Measurements from ENCODE around the gene BPGM. TPM values are rescaled to one million over a fixed set of nuclear protein-coding genes. Genes with fewer than 3 reads are reported as not detected.

The BPGM gene
- total RNA-seq, 1 experiment from 2014 or later: 14.0 TPM

DNA sequence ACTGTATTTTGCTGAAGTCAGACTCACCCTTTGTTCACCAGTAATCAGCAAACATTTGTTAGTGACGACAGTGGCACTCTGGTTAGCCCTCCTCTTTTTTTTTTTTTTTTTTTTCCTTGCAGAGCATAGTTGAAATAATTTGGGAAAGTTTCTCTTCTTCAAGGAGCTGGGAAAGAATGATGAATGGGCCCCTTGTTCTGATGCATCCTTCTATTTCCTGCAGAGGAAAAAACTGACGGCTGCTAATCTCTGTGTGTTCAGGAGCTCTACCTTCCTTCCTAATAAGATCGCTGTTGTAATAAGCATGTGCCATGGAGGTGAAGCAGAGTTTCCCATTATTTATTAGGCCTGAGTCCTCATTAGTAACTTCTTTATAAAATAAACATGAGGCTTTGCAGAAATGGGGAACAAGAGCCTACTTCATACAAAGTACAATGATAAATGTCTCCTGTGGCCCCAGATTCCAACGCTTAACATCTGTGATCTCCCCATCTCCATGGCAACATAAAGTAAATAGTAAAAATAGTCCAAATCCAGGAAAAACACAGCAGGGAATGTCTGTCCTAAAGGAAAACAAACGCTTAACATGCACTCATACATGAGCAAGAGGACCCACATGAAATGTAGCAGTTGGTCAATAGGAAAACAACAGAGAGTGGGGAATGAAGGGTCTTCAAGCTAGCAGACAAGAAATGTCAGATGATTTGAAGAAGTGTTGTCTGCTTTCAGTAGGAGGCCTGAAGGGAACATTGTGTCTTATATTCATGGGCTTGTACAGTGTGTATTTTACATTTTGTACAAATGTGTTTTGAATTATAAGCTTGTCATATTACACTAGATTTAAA lies 73.7 kb downstream of the BPGM start:
- intact Hi-C loops (cut with micrococcal nuclease; ENCODE audit: unreplicated experiment): no loop called here
- no peaks in the 10 kb centered on the region for H3K4me1 ChIP-seq (ENCODE audit: insufficient read depth, low read length, poor library complexity, severe bottlenecking)
- no peak overlapping the region for H3K27ac ChIP-seq (ENCODE audit: low read depth, low read length, poor library complexity, severe bottlenecking)
- no peak for TF ChIP-seq EZH2 (IDR thresholded peaks at IDR 0.05; ENCODE audit: borderline replicate concordance, low read depth, low read length, poor library complexity, severe bottlenecking)
- TF ChIP-seq, protein P1, sequence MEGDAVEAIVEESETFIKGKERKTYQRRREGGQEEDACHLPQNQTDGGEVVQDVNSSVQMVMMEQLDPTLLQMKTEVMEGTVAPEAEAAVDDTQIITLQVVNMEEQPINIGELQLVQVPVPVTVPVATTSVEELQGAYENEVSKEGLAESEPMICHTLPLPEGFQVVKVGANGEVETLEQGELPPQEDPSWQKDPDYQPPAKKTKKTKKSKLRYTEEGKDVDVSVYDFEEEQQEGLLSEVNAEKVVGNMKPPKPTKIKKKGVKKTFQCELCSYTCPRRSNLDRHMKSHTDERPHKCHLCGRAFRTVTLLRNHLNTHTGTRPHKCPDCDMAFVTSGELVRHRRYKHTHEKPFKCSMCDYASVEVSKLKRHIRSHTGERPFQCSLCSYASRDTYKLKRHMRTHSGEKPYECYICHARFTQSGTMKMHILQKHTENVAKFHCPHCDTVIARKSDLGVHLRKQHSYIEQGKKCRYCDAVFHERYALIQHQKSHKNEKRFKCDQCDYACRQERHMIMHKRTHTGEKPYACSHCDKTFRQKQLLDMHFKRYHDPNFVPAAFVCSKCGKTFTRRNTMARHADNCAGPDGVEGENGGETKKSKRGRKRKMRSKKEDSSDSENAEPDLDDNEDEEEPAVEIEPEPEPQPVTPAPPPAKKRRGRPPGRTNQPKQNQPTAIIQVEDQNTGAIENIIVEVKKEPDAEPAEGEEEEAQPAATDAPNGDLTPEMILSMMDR (conservative IDR thresholded peaks at IDR 0.05; ENCODE audit: low read depth, low read length): no peak
- no peaks in the 10 kb centered on the region for H3K27me3 ChIP-seq (replicated peaks; ENCODE audit: insufficient read depth, low read depth, low read length, poor library complexity)
- H3K4me3 ChIP-seq (ENCODE audit: low read depth, low read length, poor library complexity, severe bottlenecking): no peak overlapping the region
- ChIA-PET CTCF (no interaction called here), POLR2A (ENCODE audit: low non-redundant PET) (no interaction called here)
- no peaks in the 10 kb centered on the region for H3K9me3 ChIP-seq (ENCODE audit: low read depth, low read length, poor library complexity, severe bottlenecking)
- no TSS peak for BruUV-seq (replicated peaks)
- H3K36me3 ChIP-seq (ENCODE audit: insufficient read depth, low read length, poor library complexity, severe bottlenecking): no peaks in the 10 kb centered on the region
- DNase-seq (ENCODE audit: low spot score): no peak

DNA sequence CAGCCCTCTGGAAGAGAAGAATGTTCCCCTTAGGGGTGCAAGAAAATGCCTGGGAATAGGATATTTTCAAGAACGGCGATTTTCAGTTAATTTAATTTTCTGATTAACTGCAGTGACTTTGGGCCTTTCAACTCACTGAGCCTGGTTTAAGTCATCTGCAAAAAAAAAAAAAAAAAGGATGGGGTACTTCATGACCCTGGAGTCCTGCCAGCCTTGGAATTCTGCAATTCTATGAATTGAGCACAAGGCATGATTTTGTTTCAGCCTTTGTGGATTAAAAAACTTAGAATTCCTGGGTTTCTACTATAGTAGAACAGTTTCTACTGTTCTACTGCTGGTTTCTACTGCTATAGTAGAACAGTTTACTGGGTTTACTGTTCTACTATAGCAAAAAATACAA lies 74.5 kb downstream of the BPGM start:
- no TSS peak for BruUV-seq (replicated peaks)
- CTCF ChIA-PET: interaction anchor here (0.6 kb wide), 1 partner anchor 11 kb away, joined by 10 read pairs; no protein-coding TSS in a partner anchor

DNA sequence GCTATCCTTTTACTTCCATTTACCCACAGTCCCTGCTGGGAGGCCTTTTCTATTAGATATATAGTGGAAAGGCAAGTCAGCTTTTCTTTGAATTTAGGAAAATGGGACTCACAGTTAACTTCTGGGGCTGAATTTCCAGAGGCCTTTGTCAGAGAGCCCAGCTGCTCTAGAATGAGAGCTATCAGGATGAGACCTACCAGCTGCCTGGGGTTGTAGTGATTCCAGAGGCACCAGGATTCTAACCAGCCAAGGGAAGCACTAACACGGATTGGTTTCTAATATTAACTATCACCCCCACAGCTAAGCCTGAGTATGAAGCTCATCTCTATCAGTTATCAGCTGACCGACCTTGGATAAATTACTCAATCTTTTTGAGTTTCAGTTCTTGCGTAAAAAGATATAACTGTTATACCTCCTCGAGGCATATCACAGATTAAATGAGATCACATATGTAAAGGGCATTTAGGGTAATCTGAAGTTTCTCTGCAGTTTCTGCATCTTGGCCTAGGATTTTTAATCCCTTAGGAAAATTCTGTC lies 76.2 kb downstream of the BPGM start:
- no TSS peak for BruUV-seq (replicated peaks)
- H3K4me3 ChIP-seq (ENCODE audit: low read depth, low read length, poor library complexity, severe bottlenecking): no peak overlapping the region
- no peak for DNase-seq (ENCODE audit: low spot score)
- no peaks in the 10 kb centered on the region for H3K9me3 ChIP-seq (ENCODE audit: low read depth, low read length, poor library complexity, severe bottlenecking)
- ChIA-PET POLR2A (ENCODE audit: low non-redundant PET) (no interaction called here), CTCF (interaction anchor here (0.6 kb wide), 1 partner anchor 335 kb away, joined by 13 read pairs; no protein-coding TSS in a partner anchor)
- H3K27ac ChIP-seq (ENCODE audit: low read depth, low read length, poor library complexity, severe bottlenecking): no peak overlapping the region
- intact Hi-C loops (cut with micrococcal nuclease; ENCODE audit: unreplicated experiment): no loop called here
- H3K27me3 ChIP-seq (replicated peaks; ENCODE audit: insufficient read depth, low read depth, low read length, poor library complexity): no peaks in the 10 kb centered on the region
- no peaks in the 10 kb centered on the region for H3K4me1 ChIP-seq (ENCODE audit: insufficient read depth, low read length, poor library complexity, severe bottlenecking)
- TF ChIP-seq, protein P1 (conservative IDR thresholded peaks at IDR 0.05; ENCODE audit: low read depth, low read length): no peak
- TF ChIP-seq EZH2 (IDR thresholded peaks at IDR 0.05; ENCODE audit: borderline replicate concordance, low read depth, low read length, poor library complexity, severe bottlenecking): no peak
- H3K36me3 ChIP-seq (ENCODE audit: insufficient read depth, low read length, poor library complexity, severe bottlenecking): no peaks in the 10 kb centered on the region

More for the DNA sequence above, 74.5 kb downstream of the BPGM start:
- H3K9me3 ChIP-seq (ENCODE audit: low read depth, low read length, poor library complexity, severe bottlenecking): no peaks in the 10 kb centered on the region
- POLR2A ChIA-PET (ENCODE audit: low non-redundant PET): no interaction called here
- H3K27ac ChIP-seq (ENCODE audit: low read depth, low read length, poor library complexity, severe bottlenecking): no peak overlapping the region
- no peaks in the 10 kb centered on the region for H3K36me3 ChIP-seq (ENCODE audit: insufficient read depth, low read length, poor library complexity, severe bottlenecking)
- intact Hi-C loops (cut with micrococcal nuclease; ENCODE audit: unreplicated experiment): no loop called here
- H3K4me1 ChIP-seq (ENCODE audit: insufficient read depth, low read length, poor library complexity, severe bottlenecking): no peaks in the 10 kb centered on the region
- TF ChIP-seq, protein P1 (conservative IDR thresholded peaks at IDR 0.05; ENCODE audit: low read depth, low read length): no peak
- no peak for TF ChIP-seq EZH2 (IDR thresholded peaks at IDR 0.05; ENCODE audit: borderline replicate concordance, low read depth, low read length, poor library complexity, severe bottlenecking)
- H3K4me3 ChIP-seq (ENCODE audit: low read depth, low read length, poor library complexity, severe bottlenecking): no peak overlapping the region
- no peak for DNase-seq (ENCODE audit: low spot score)
- no peaks in the 10 kb centered on the region for H3K27me3 ChIP-seq (replicated peaks; ENCODE audit: insufficient read depth, low read depth, low read length, poor library complexity)
